SU-DHL-6 (cell line): ENCODE measurements around the gene TTLL11.

Experiments used
- CTCF ChIP-seq: fragments of 200-600 bp; sonication (generic); IDR thresholded peaks from one replicate; pipeline ENCODE4 v1.5.1; 2017; ENCODE audit warnings: antibody characterized with exemption, mild to moderate bottlenecking, low read length, moderate library complexity; ENCODE audit not compliant: insufficient read depth, poor library complexity, severe bottlenecking
- EZH2phosphoT487 ChIP-seq: fragments of 200-600 bp; sonication (generic), shearing (Covaris generic); conservative IDR thresholded peaks from 2 replicates; pipeline ENCODE4 v1.6.1; 2018; ENCODE audit warnings: mild to moderate bottlenecking, antibody characterized with exemption, low read length, moderate library complexity, mixed read lengths

GRCh38 chr9:121921444-121921843 lies 171.7 kb downstream of the TTLL11 start:
- TF ChIP-seq CTCF (no peak), EZH2phosphoT487 (no peak)
